H9 (cell line): Measurements from ENCODE around the gene SCN8A. TPM values are rescaled to one million over a fixed set of nuclear protein-coding genes. Genes with fewer than 3 reads are reported as not detected.

Experiments
- DNase-seq: peaks from one replicate; pipeline ENCODE4 v3.0.0-alpha.2; 2017
- H2AFZ ChIP-seq: one replicate; pipeline ENCODE4 v1.6.1; 2013; ENCODE audit warnings: mild to moderate bottlenecking, low read length, control low read depth, moderate library complexity
- H2AK5ac ChIP-seq: 2 replicates; pipeline ENCODE4 v1.6.1; 2013; ENCODE audit warnings: low read length, control low read depth, mixed read lengths; ENCODE audit not compliant: insufficient read length
- H2BK120ac ChIP-seq: one replicate; pipeline ENCODE4 v1.6.1; 2013; ENCODE audit warnings: low read depth, mild to moderate bottlenecking, low read length, control low read depth, inconsistent platforms; ENCODE audit not compliant: poor library complexity, severe bottlenecking
- H2BK12ac ChIP-seq: 2 replicates; pipeline ENCODE4 v1.6.1; 2013; ENCODE audit warnings: low read length, control low read depth, mixed read lengths, low read depth; ENCODE audit not compliant: insufficient read length
- H2BK15ac ChIP-seq: 2 replicates; pipeline ENCODE4 v1.6.1; 2013; ENCODE audit warnings: low read depth, low read length, control low read depth
- H2BK20ac ChIP-seq: one replicate; pipeline ENCODE4 v1.6.1; 2013; ENCODE audit warnings: low read depth, mild to moderate bottlenecking, low read length, control low read depth, inconsistent platforms; ENCODE audit not compliant: poor library complexity, severe bottlenecking
- H2BK5ac ChIP-seq: 2 replicates; pipeline ENCODE4 v1.6.1; 2013; ENCODE audit warnings: low read length, control low read depth, mixed read lengths; ENCODE audit not compliant: insufficient read length
- H3K14ac ChIP-seq: 2 replicates; pipeline ENCODE4 v1.6.1; 2013; ENCODE audit warnings: low read length, control low read depth; ENCODE audit not compliant: insufficient read depth
- H3K18ac ChIP-seq: 2 replicates; pipeline ENCODE4 v1.6.1; 2013; ENCODE audit warnings: low read depth, mild to moderate bottlenecking, mixed read lengths, low read length, control low read depth; ENCODE audit not compliant: insufficient read length
- H3K23ac ChIP-seq: 2 replicates; pipeline ENCODE4 v1.6.1; 2013; ENCODE audit warnings: low read length, control low read depth, mixed read lengths, low read depth; ENCODE audit not compliant: insufficient read length
- H3K23me2 ChIP-seq: 2 replicates; pipeline ENCODE4 v1.6.1; 2013; ENCODE audit warnings: low read depth, mild to moderate bottlenecking, mixed read lengths, low read length, control low read depth; ENCODE audit not compliant: insufficient read length, poor library complexity, severe bottlenecking
- H3K27ac ChIP-seq: 2 replicates; pipeline ENCODE4 v1.5.1; 2013; ENCODE audit warnings: low read length, control low read depth, mixed read lengths, low read depth; ENCODE audit not compliant: insufficient read length
- H3K27me3 ChIP-seq: 2 replicates; pipeline ENCODE4 v1.6.1; 2013; ENCODE audit warnings: low read length, control low read depth, inconsistent platforms; ENCODE audit not compliant: insufficient read depth
- H3K4ac ChIP-seq: 2 replicates; pipeline ENCODE4 v1.6.1; 2013; ENCODE audit warnings: low read depth, mild to moderate bottlenecking, control low read depth, inconsistent platforms, low read length, moderate library complexity
- H3K4me1 ChIP-seq: 2 replicates; pipeline ENCODE4 v1.6.1; 2013; ENCODE audit warnings: low read length, control low read depth, inconsistent platforms; ENCODE audit not compliant: insufficient read depth
- H3K4me2 ChIP-seq: 2 replicates; pipeline ENCODE4 v1.6.1; 2013; ENCODE audit warnings: low read length, control low read depth, mixed read lengths; ENCODE audit not compliant: insufficient read length, insufficient read depth
- H3K56ac ChIP-seq: 2 replicates; pipeline ENCODE4 v1.6.1; 2013; ENCODE audit warnings: low read depth, mild to moderate bottlenecking, mixed read lengths, low read length, control low read depth; ENCODE audit not compliant: insufficient read length
- H3K79me1 ChIP-seq: 2 replicates; pipeline ENCODE4 v1.6.1; 2013; ENCODE audit warnings: low read depth, mild to moderate bottlenecking, moderate library complexity, low read length, control low read depth, inconsistent platforms; ENCODE audit not compliant: insufficient read depth, poor library complexity, severe bottlenecking
- H3K79me2 ChIP-seq: 2 replicates; pipeline ENCODE4 v1.6.1; 2013; ENCODE audit warnings: low read length, control low read depth, inconsistent platforms; ENCODE audit not compliant: insufficient read depth
- H3K9ac ChIP-seq: 2 replicates; pipeline ENCODE4 v1.6.1; 2013; ENCODE audit warnings: low read length, control low read depth, mixed read lengths; ENCODE audit not compliant: insufficient read length; ENCODE audit errors: extremely low read depth
- H3K9me3 ChIP-seq: one replicate; pipeline ENCODE4 v1.6.1; 2013; ENCODE audit warnings: low read depth, low read length, inconsistent platforms; ENCODE audit not compliant: control insufficient read depth
- H3T11ph ChIP-seq: one replicate; pipeline ENCODE4 v1.6.1; 2013; ENCODE audit warnings: mild to moderate bottlenecking, low read length, control low read depth, inconsistent platforms
- H4K20me1 ChIP-seq: one replicate; pipeline ENCODE4 v1.6.1; 2013; ENCODE audit not compliant: control insufficient read depth, insufficient read length, insufficient read depth
- H4K5ac ChIP-seq: 2 replicates; pipeline ENCODE4 v1.6.1; 2013; ENCODE audit warnings: low read depth, mild to moderate bottlenecking, mixed read lengths, low read length, control low read depth; ENCODE audit not compliant: insufficient read length
- H4K8ac ChIP-seq: replicated peaks from 2 replicates; pipeline ENCODE4 v1.6.1; 2013; ENCODE audit warnings: low read length, control low read depth, mixed read lengths, low read depth; ENCODE audit not compliant: insufficient read length
- H4K91ac ChIP-seq: 2 replicates; pipeline ENCODE4 v1.6.1; 2013; ENCODE audit warnings: low read depth, mild to moderate bottlenecking, moderate library complexity, mixed read lengths, low read length, control low read depth; ENCODE audit not compliant: insufficient read length
- H3K27ac Mint-ChIP-seq, 3 experiments: 2 replicates in 2 of 3; 3 replicates in 1 of 3; pipeline ENCODE4 v1.8.0; 2020 to 2021; ENCODE audit warnings: mixed read lengths in 3 of 3, mild to moderate bottlenecking in 1 of 3, moderate library complexity in 1 of 3
- H3K27me3 Mint-ChIP-seq: 2 replicates; pipeline ENCODE4 v1.8.0; 2021; ENCODE audit warnings: low read depth, mild to moderate bottlenecking, moderate library complexity, mixed read lengths
- H3K36me3 Mint-ChIP-seq, 3 experiments: 2 replicates in 2 of 3; 3 replicates in 1 of 3; pipeline ENCODE4 v1.8.0; 2020 to 2021; ENCODE audit warnings: low read depth in 3 of 3, mixed read lengths in 3 of 3; ENCODE audit not compliant: insufficient read depth in 1 of 3
- H3K4me1 Mint-ChIP-seq, 2 experiments: 2 replicates each; pipeline ENCODE4 v1.8.0; 2020; ENCODE audit warnings: mixed read lengths in 2 of 2
- H3K4me3 Mint-ChIP-seq, 2 experiments: 2 replicates in 1 of 2; 3 replicates in 1 of 2; pipeline ENCODE4 v1.8.0; 2020 to 2021; ENCODE audit warnings: mild to moderate bottlenecking in 2 of 2, mixed read lengths in 2 of 2, moderate library complexity in 1 of 2
- H3K9me3 Mint-ChIP-seq, 2 experiments: 2 replicates in 1 of 2; 3 replicates in 1 of 2; pipeline ENCODE4 v1.8.0; 2020; ENCODE audit warnings: mild to moderate bottlenecking in 2 of 2, mixed read lengths in 2 of 2, moderate library complexity in 1 of 2
- CTCF ChIP-seq: fragments of 200-600 bp; sonication (generic); conservative IDR thresholded peaks from 3 replicates; pipeline ENCODE4 v1.8.0; 2021; ENCODE audit warnings: antibody characterized with exemption, mild to moderate bottlenecking
- WGBS: extraction: QIAGEN DNeasy Blood & Tissue Kit; methylation state at CpG from one replicate; pipeline ENCODE4 v1.1.7; 2013; ENCODE audit warnings: missing lambda C conversion rate, low lambda C conversion rate, mixed read lengths; ENCODE audit not compliant: insufficient read length; ENCODE audit errors: extremely low coverage; 5-methylcytosine and 5-hydroxymethylcytosine counted together
- total RNA-seq: library from RNA; stranded (reverse); gene quantifications from 2 replicates; pipeline ENCODE4 v1.2.1, GENCODE V29; 2021

The SCN8A gene
- total RNA-seq, 1 experiment from 2014 or later, result 15.2 TPM

DNA sequence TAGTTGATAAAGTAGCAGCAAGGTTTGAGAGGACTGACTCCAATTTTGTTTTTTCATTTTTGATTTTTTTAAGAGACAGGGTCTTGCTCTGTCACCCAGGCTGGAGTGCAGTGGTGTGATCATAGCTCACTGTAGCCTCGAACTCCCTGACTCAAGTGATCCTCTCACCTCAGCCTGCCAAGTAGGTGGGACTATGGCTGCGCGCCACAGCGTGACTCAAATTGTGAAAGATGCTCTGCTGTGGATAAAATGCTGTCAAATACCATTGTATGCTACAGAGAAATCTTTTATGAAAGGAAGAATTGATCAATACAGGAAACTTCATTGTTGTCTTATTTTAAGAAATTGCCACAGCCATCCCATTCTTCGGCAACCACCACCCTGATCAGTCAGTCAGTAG is 48.3 kb downstream of the SCN8A start:
- H3K27me3 Mint-ChIP-seq, result no peaks in the 10 kb centered on the region

More for the DNA sequence above, 48.3 kb downstream of the SCN8A start:
- no peak overlapping the region for H3K27ac Mint-ChIP-seq
- no peak overlapping the region for H4K91ac ChIP-seq
- H2BK120ac ChIP-seq, result no peak overlapping the region
- H2BK15ac ChIP-seq, result no peak overlapping the region
- H3K4me1 Mint-ChIP-seq, result no peaks in the 10 kb centered on the region; a peak in 1 of 4 replicates
- no peaks in the 10 kb centered on the region for H4K20me1 ChIP-seq
- H3K4me1 ChIP-seq, result no peaks in the 10 kb centered on the region
- H3K27ac ChIP-seq, result no peak overlapping the region
- WGBS, result no CpG with 5 or more reads among the region's 5 CpGs
- no peak overlapping the region for H3K4ac ChIP-seq
- H3K36me3 Mint-ChIP-seq, result peaks cover 19 to 39% (median 28%) of the 10 kb centered on the region in 3 experiments
- H3K9ac ChIP-seq, result no peak overlapping the region
- TF ChIP-seq CTCF, result no peak
- no peak overlapping the region for H4K8ac ChIP-seq
- H3K23me2 ChIP-seq, result no peaks in the 10 kb centered on the region
- H3K23ac ChIP-seq, result no peak overlapping the region
- H2AK5ac ChIP-seq, result no peak overlapping the region
- no peak overlapping the region for H3T11ph ChIP-seq
- no peak overlapping the region for H3K18ac ChIP-seq
- no peaks in the 10 kb centered on the region for H3K27me3 ChIP-seq
- no peak overlapping the region for H3K4me3 Mint-ChIP-seq
- no peak overlapping the region for H3K56ac ChIP-seq
- no peak overlapping the region for H2AFZ ChIP-seq
- peaks cover 3% of the 10 kb centered on the region for H3K9me3 ChIP-seq
- no peak overlapping the region for H3K4me2 ChIP-seq
- H2BK5ac ChIP-seq, result no peak overlapping the region
- DNase-seq, result no peak
- no peak overlapping the region for H3K14ac ChIP-seq
- H3K9me3 Mint-ChIP-seq, result peaks cover 23 to 26% of the 10 kb centered on the region in 2 experiments
- peaks cover 3% of the 10 kb centered on the region for H3K79me2 ChIP-seq
- no peak overlapping the region for H2BK20ac ChIP-seq
- H4K5ac ChIP-seq, result no peak overlapping the region
- H2BK12ac ChIP-seq, result no peak overlapping the region
- no peaks in the 10 kb centered on the region for H3K79me1 ChIP-seq
